Activated T-cell treated with anti-CD3 and anti-CD28 coated beads for 1 hour (primary cell): Measurements from ENCODE around the gene CST2.
"Not testable (repeated sequence)": the region's sequence is repeated elsewhere in the genome, so short reads cannot be mapped to it uniquely, and the experiment has no call there.

Experiments
- DNase-seq: peaks from one replicate; pipeline ENCODE4 v3.0.0-alpha.2; 2020; ENCODE audit warnings: low read depth

CST2 gene

GRCh38 chr20:23800865-23801264, 25.7 kb downstream of the CST2 start:
- DNase-seq, result no peak

- not testable (repeated sequence) for DNase-seq
Measured at GRCh38 chr20:23799216-23799847, 27.2 kb downstream of the CST2 start.

GRCh38 chr20:23795526-23795925, 31.0 kb downstream of the CST2 start:
- DNase-seq, result no peak

- DNase-seq, result no peak
Measured at GRCh38 chr20:23794841-23795240, 31.7 kb downstream of the CST2 start.

- no peak for DNase-seq
Measured at GRCh38 chr20:23794065-23794464, 32.5 kb downstream of the CST2 start.

GRCh38 chr20:23783447-23783846, 43.1 kb downstream of the CST2 start:
- no peak for DNase-seq

- no peak for DNase-seq
Measured at GRCh38 chr20:23782366-23782983, 44.1 kb downstream of the CST2 start.

GRCh38 chr20:23778676-23779075, 47.9 kb downstream of the CST2 start:
- not testable (repeated sequence) for DNase-seq

- not testable (repeated sequence) for DNase-seq
Measured at GRCh38 chr20:23777380-23777779, 49.1 kb downstream of the CST2 start.

GRCh38 chr20:23776067-23776771, 50.3 kb downstream of the CST2 start:
- DNase-seq, result no peak

- no peak for DNase-seq
Measured at GRCh38 chr20:23774081-23774480, 52.4 kb downstream of the CST2 start.
